K562 (cell line): Measurements from ENCODE around the gene KCNK3. TPM values are rescaled to one million over a fixed set of nuclear protein-coding genes. Genes with fewer than 3 reads are reported as not detected.

Source experiments
- ARID1B ChIP-seq: fragments of 450-650 bp; IDR thresholded peaks from 2 replicates; pipeline ENCODE4 v1.6.1; 2016; ENCODE audit warnings: antibody characterized with exemption, mild to moderate bottlenecking, inconsistent platforms
- FOXA3 ChIP-seq, 2 experiments: fragments of 450-650 bp in 1 of 2; sonication (generic) in 1 of 2; formaldehyde crosslinking; IDR thresholded peaks in 1 of 2; conservative IDR thresholded peaks in 1 of 2; 2 replicates each; pipeline versions ENCODE4 v1.4.0 to v1.8.0; 2020 to 2022; ENCODE audit warnings: mild to moderate bottlenecking in 2 of 2, missing genetic modification reagents in 1 of 2
- MAFK ChIP-seq: IDR thresholded peaks from 2 replicates; pipeline ENCODE4 v1.6.1; 2011; ENCODE audit warnings: low read length, improper control_type of control experiment
- TAL1 ChIP-seq: fragments of 450-650 bp; IDR thresholded peaks from 2 replicates; pipeline ENCODE4 v1.6.1; 2016; ENCODE audit warnings: mild to moderate bottlenecking
- TEAD4 ChIP-seq, 2 experiments: sonication (generic) in 1 of 2; formaldehyde crosslinking in 1 of 2; IDR thresholded peaks; 2 replicates each; pipeline versions ENCODE4 v1.6.1 to v1.8.0; 2012 to 2022; ENCODE audit warnings: borderline replicate concordance in 1 of 2, inconsistent platforms in 1 of 2, low read length in 1 of 2, mild to moderate bottlenecking in 1 of 2, missing genetic modification reagents in 1 of 2
- polyA plus RNA-seq, 8 experiments: library from polyadenylated mRNA; depleted of rRNA in 4 of 8; stranded (reverse) in 5 of 8; unstranded in 3 of 8; fragments of >200 nt; fragmentation: Nextera tagmentation in 2 of 8; fragmentation: Illumina TruSeq in 1 of 8; extraction: Ambion mirVana in 2 of 8; extraction: Trizol in 1 of 8; gene quantifications; 2 replicates each; pipeline versions ENCODE4 v1.2.1 to v1.2.3, GENCODE V29; 2011 to 2014; ENCODE audit warnings: inconsistent platforms in 1 of 8, missing spikeins in 1 of 8
- total RNA-seq, 7 experiments: library from RNA; depleted of rRNA in 6 of 7; stranded (reverse); fragments of >200 nt in 6 of 7; fragmentation: Illumina TruSeq in 2 of 7; extraction: Trizol in 2 of 7; gene quantifications; 2 replicates each; pipeline versions ENCODE4 v1.2.1 to v1.2.3, GENCODE V29; 2011 to 2021; ENCODE audit warnings: low replicate concordance in 1 of 7
- TF ChIP-seq, protein P1 (sequence below), 2 experiments: fragments of 450-650 bp; IDR thresholded peaks; 2 replicates each; pipeline ENCODE4 v1.6.1; 2016; ENCODE audit warnings: mild to moderate bottlenecking in 2 of 2, borderline replicate concordance in 1 of 2, low read depth in 1 of 2, moderate library complexity in 1 of 2
- TF ChIP-seq, protein P2 (sequence below): fragments of 450-650 bp; formaldehyde crosslinking; IDR thresholded peaks from 2 replicates; pipeline ENCODE4 v1.4.0; 2022; ENCODE audit warnings: mild to moderate bottlenecking, moderate library complexity

The KCNK3 gene
- total and polyA plus RNA-seq, 9 of the 15 experiments (the other 6 are each of a cell fraction or from before 2014, with no cell fraction given): 0.01 to 0.20 (median 0.07) TPM; not detected in 5

DNA sequence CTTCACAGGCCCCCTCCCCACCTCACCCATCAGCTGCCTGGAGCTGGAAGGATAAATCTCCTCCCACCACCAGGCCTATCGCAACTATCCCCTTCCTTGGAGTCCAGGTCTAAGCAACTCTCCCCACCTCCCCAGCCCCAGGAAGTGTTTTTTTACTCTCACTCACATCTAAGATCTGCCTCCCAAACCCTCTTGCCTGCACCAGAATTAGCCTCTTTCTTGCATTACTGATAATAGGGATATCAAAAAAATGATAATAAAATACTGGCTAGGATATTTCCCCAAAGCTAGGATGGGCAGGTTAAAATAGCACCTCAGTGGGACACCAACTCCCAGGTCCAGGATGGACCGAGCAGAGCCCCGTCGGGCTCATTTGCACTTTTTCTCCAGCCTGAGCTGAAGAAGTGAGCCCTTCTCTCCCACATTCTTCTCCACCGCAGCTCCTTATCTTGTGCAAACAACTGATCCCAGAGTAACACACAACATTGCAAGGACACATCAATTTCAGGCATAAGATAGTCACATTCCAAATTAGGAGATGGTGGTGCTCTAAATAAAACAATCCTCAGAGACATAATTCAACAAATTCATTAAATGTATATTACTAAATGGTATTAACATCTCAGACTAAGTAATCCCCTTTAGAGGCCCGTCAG is 33.7 kb upstream of the KCNK3 start (continued):
- TF ChIP-seq, protein P1, sequence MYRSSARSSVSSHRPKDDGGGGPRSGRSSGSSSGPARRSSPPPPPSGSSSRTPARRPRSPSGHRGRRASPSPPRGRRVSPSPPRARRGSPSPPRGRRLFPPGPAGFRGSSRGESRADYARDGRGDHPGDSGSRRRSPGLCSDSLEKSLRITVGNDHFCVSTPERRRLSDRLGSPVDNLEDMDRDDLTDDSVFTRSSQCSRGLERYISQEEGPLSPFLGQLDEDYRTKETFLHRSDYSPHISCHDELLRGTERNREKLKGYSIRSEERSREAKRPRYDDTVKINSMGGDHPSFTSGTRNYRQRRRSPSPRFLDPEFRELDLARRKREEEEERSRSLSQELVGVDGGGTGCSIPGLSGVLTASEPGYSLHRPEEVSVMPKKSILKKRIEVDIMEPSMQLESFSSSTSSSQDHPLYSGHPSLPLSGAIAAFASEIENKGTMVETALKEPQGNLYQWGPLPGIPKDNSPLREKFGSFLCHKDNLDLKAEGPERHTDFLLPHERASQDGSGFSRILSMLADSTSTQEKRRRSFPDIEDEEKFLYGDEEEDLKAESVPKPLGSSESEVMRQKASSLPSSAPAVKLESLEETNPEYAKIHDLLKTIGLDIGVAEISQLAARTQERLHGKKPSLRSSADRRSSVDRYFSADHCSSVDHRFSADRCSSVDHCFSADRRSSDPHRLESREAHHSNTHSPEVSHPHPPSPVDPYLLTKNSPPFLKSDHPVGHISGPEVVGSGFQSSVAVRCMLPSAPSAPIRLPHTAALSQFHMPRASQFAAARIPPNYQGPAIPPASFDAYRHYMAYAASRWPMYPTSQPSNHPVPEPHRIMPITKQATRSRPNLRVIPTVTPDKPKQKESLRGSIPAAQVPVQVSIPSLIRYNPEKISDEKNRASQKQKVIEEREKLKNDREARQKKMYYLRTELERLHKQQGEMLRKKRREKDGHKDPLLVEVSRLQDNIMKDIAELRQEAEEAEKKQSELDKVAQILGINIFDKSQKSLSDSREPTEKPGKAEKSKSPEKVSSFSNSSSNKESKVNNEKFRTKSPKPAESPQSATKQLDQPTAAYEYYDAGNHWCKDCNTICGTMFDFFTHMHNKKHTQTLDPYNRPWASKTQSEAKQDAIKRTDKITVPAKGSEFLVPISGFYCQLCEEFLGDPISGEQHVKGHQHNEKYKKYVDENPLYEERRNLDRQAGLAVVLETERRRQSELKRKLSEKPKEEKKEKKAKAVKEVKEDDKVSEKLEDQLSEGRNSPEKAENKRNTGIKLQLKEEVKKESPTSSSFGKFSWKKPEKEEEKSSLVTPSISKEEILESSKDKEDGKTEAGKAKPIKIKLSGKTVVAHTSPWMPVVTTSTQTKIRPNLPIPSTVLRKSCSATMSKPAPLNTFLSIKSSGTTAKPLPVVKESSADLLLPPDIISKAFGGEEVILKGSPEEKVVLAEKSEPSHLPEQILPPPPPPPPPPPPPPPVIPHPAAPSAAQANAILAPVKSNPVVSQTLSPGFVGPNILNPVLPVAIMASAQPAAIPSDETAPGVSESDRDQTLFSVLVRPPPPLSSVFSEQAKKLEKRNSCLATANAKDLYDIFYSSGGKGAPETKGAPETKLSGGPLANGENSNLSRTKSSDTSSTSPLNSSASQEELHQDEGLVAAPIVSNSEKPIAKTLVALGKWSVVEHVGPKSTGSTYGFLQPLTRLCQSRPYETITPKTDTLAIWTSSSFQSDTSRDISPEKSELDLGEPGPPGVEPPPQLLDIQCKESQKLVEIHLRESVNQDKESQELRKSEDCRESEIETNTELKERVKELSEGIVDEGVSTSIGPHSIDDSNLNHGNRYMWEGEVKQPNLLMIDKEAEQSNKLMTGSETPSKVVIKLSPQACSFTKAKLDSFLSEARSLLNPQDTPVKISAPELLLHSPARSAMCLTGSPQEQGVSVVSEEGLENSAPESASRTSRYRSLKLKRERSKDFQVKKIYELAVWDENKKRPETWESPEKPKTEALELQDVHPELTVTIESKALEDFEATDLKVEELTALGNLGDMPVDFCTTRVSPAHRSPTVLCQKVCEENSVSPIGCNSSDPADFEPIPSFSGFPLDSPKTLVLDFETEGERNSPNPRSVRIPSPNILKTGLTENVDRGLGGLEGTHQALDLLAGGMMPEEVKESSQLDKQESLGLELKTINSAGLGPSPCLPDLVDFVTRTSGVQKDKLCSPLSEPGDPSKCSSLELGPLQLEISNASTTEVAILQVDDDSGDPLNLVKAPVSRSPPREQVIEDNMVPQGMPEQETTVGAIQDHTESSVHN (IDR thresholded peaks at IDR 0.05; ENCODE audit: borderline replicate concordance in 1 of 2, low read depth in 1 of 2): no peak
- peak; percentile 57 to 87; a peak in 2 of 4 replicates for TF ChIP-seq FOXA3 (CRISPR knock-in tag; conservative IDR thresholded peaks at IDR 0.05 in 1 of 2, IDR thresholded peaks at IDR 0.05 in 1 of 2)
- peak; percentile 56 for TF ChIP-seq ARID1B
- TF ChIP-seq, protein P2, sequence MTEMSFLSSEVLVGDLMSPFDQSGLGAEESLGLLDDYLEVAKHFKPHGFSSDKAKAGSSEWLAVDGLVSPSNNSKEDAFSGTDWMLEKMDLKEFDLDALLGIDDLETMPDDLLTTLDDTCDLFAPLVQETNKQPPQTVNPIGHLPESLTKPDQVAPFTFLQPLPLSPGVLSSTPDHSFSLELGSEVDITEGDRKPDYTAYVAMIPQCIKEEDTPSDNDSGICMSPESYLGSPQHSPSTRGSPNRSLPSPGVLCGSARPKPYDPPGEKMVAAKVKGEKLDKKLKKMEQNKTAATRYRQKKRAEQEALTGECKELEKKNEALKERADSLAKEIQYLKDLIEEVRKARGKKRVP (CRISPR knock-in tag): 0 out of 2 replicates have a peak, but pooled peaks have one; percentile 19
- peak; percentile 22; the same call in 1 of the 2 replicates for TF ChIP-seq TAL1
- TF ChIP-seq MAFK: no peak
- TF ChIP-seq TEAD4 (IDR thresholded peaks at IDR 0.05; ENCODE audit: low read length): peak; percentile 57; the same call in 1 of the 2 replicates
- TF ChIP-seq TEAD4 (CRISPR knock-in tag; IDR thresholded peaks at IDR 0.05; ENCODE audit: borderline replicate concordance): no peak
- TF ChIP-seq, all 486 proteins: peak for 9
